ENCODE measurements around the gene TALDO1. TPM values are rescaled to one million over a fixed set of nuclear protein-coding genes. Genes with fewer than 3 reads are reported as not detected.
A peak's percentile ranks its signal among the peaks of the same experiment; 100 is the strongest.

The TALDO1 gene
- total RNA-seq, 1 experiment from 2014 or later = 314 TPM

DNA sequence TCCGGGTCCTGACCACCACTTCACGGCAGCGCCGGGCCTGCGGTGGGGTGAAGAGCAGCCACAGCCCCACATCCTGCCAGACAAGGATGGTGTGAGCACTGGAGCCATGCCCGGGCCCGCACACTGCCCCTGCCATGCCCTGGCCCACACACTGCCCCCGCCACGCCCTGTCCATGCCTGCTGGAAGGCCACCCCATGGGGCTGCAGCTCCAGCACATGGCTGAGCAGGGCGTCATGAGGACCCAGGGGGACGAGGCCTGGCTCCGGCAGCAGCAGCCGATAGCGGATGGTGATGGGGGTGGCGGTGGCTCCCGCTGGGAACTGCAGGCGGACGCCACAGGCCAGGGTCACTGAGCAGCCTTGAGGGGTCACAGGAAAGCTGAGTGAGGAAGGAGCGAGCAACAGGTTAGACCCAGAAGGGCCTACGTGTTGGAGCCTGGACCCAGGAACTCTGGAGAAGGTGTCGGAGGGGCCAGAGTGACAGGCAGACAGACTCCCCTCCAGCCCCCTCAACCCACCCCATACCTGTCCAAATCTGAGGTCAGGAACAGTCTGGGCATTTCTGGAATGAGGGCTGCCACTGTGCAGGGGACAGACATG, 54.9 kb downstream of the TALDO1 start (continued):
- TF ChIP-seq ZNF121 (CRISPR knock-in tag; IDR thresholded peaks at IDR 0.05) = no peak
- TF ChIP-seq OVOL2 (CRISPR knock-in tag; IDR thresholded peaks at IDR 0.05; ENCODE audit: borderline replicate concordance) = no peak

DNA sequence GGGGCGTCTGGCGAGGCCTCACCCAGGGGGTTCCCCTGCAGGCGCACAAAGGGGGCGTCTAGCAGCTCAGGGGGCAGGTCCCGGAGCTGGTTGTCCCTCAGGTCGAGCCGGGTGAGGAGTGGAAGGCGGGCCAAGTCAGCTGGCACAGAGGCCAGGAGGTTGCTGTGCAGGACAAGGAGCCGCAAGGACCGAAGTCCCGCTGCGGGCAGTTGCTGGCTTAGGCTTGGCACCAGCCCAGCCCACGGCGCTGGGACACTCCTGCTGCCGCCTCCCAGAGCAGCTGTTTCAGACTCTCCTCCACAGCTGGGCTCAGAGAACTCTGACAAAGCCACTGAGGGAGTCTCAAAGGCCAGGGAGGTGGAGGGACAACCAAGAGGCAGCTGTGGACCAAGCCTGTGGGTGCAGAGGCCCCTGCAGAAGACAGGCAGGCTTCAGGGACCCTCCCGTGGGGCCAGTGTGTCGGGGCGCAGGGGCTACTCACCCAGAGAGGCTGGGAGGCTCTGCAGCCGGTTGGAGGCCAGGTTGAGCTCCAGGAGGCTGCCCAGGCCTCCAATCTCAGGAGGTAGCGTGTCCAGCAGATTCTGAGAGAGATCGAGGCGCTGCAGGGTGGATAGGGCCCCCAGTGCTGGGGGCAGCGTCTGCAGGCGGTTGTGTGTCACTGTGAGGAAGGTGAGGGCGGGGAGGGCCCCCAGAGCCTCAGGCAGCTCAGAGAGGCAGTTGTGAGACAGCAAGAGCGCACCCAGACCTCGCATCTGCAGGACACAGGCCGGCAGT, 55.6 kb downstream of the TALDO1 start:
- DNase-seq (ENCODE audit: low spot score) (no peak), ATAC-seq (no peak)
- no peaks in the 10 kb centered on the region for H3K9me3 Mint-ChIP-seq
- TF ChIP-seq, protein P1, sequence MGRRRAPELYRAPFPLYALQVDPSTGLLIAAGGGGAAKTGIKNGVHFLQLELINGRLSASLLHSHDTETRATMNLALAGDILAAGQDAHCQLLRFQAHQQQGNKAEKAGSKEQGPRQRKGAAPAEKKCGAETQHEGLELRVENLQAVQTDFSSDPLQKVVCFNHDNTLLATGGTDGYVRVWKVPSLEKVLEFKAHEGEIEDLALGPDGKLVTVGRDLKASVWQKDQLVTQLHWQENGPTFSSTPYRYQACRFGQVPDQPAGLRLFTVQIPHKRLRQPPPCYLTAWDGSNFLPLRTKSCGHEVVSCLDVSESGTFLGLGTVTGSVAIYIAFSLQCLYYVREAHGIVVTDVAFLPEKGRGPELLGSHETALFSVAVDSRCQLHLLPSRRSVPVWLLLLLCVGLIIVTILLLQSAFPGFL (CRISPR knock-in tag; IDR thresholded peaks at IDR 0.05; ENCODE audit: borderline replicate concordance) = no peak
- TF ChIP-seq ZNF121 (CRISPR knock-in tag; IDR thresholded peaks at IDR 0.05) (no peak), MYBL2 (CRISPR knock-in tag; IDR thresholded peaks at IDR 0.05) (no peak), ZNF423 (CRISPR knock-in tag; IDR thresholded peaks at IDR 0.05) (no peak), NFE2L1 (CRISPR knock-in tag; IDR thresholded peaks at IDR 0.05) (no peak), CREM (CRISPR knock-in tag; IDR thresholded peaks at IDR 0.05) (no peak), NR2C2 (CRISPR knock-in tag; IDR thresholded peaks at IDR 0.05) (no peak), ZNF263 (CRISPR knock-in tag; IDR thresholded peaks at IDR 0.05; ENCODE audit: low read depth) (no peak), ZNF396 (CRISPR knock-in tag; IDR thresholded peaks at IDR 0.05; ENCODE audit: borderline replicate concordance) (no peak), GRHL2 (CRISPR knock-in tag; IDR thresholded peaks at IDR 0.05; ENCODE audit: insufficient replicate concordance, severe bottlenecking) (no peak), ESRRA (CRISPR knock-in tag; IDR thresholded peaks at IDR 0.05; ENCODE audit: borderline replicate concordance) (no peak), FOXP1 (CRISPR knock-in tag; IDR thresholded peaks at IDR 0.05; ENCODE audit: borderline replicate concordance) (no peak), ETV6 (CRISPR knock-in tag; IDR thresholded peaks at IDR 0.05) (no peak)
- TF ChIP-seq, protein P2, sequence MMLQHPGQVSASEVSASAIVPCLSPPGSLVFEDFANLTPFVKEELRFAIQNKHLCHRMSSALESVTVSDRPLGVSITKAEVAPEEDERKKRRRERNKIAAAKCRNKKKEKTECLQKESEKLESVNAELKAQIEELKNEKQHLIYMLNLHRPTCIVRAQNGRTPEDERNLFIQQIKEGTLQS (CRISPR knock-in tag; conservative IDR thresholded peaks at IDR 0.05) = no peak
- CTCF ChIA-PET = interaction anchor here (0.7 to 1.1 kb wide), 3 partner anchors 12 to 38 kb away, joined by 3 read pairs; no protein-coding TSS in a partner anchor
- 0 out of 2 replicates have a peak overlapping the region, but pooled peaks have one; percentile 14 for H3K4me3 Mint-ChIP-seq
- no peaks in the 10 kb centered on the region for H3K36me3 Mint-ChIP-seq
- POLR2A ChIA-PET = no interaction called here
- H3K4me1 Mint-ChIP-seq = peaks cover 13% of the 10 kb centered on the region
- H3K27me3 Mint-ChIP-seq (ENCODE audit: low read depth) = no peaks in the 10 kb centered on the region
- H3K27ac Mint-ChIP-seq = no peak overlapping the region

DNA sequence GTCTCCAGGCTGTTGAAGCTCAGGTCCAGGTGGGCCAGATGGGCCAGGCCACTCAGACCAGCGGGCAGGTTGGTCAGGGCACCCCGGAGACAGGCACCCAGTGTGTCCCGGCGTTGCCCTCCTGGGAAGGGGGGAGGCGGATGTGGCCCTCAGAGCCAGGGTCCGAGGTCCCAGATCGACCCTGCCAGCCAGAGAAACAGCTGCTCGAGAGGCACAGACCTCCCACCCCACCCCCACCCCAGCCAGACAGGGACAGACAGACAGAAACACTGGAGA, 56.1 kb downstream of the TALDO1 start:
- no peaks in the 10 kb centered on the region for H3K27me3 Mint-ChIP-seq (ENCODE audit: low read depth)
- peak overlapping the region; percentile 73; the same call in 1 of the 2 replicates for H3K4me3 Mint-ChIP-seq
- CTCF ChIA-PET = interaction anchor here (1.1 kb wide), 1 partner anchor 13 kb away, joined by 3 read pairs; no protein-coding TSS in a partner anchor
- no peaks in the 10 kb centered on the region for H3K36me3 Mint-ChIP-seq
- no peak for DNase-seq (ENCODE audit: low spot score)
- ATAC-seq = no peak
- H3K4me1 Mint-ChIP-seq = peaks cover 15% of the 10 kb centered on the region
- H3K27ac Mint-ChIP-seq = no peak overlapping the region
- no peaks in the 10 kb centered on the region for H3K9me3 Mint-ChIP-seq
- POLR2A ChIA-PET = interaction anchor here (1.1 kb wide), 1 partner anchor 13 kb away, joined by 4 read pairs; no protein-coding TSS in a partner anchor
- TF ChIP-seq NFE2L1 (CRISPR knock-in tag; IDR thresholded peaks at IDR 0.05) = no peak
- no peak for TF ChIP-seq ELF4 (CRISPR knock-in tag; IDR thresholded peaks at IDR 0.05; ENCODE audit: low read depth)
- TF ChIP-seq CREB1 (CRISPR knock-in tag; IDR thresholded peaks at IDR 0.05) = no peak
- TF ChIP-seq HMGA2 (CRISPR knock-in tag; IDR thresholded peaks at IDR 0.05) = no peak
- no peak for TF ChIP-seq ZNF121 (CRISPR knock-in tag; IDR thresholded peaks at IDR 0.05)
- TF ChIP-seq, protein P3, sequence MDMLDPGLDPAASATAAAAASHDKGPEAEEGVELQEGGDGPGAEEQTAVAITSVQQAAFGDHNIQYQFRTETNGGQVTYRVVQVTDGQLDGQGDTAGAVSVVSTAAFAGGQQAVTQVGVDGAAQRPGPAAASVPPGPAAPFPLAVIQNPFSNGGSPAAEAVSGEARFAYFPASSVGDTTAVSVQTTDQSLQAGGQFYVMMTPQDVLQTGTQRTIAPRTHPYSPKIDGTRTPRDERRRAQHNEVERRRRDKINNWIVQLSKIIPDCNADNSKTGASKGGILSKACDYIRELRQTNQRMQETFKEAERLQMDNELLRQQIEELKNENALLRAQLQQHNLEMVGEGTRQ (CRISPR knock-in tag; IDR thresholded peaks at IDR 0.05) = no peak
- TF ChIP-seq RELA (CRISPR knock-in tag; IDR thresholded peaks at IDR 0.05; ENCODE audit: borderline replicate concordance) = no peak
- no peak for TF ChIP-seq RORB (CRISPR knock-in tag; IDR thresholded peaks at IDR 0.05)
- no peak for TF ChIP-seq ZNF671 (CRISPR knock-in tag; IDR thresholded peaks at IDR 0.05)
- no peak for TF ChIP-seq ZNF232 (CRISPR knock-in tag; IDR thresholded peaks at IDR 0.05)
- TF ChIP-seq, protein P4, sequence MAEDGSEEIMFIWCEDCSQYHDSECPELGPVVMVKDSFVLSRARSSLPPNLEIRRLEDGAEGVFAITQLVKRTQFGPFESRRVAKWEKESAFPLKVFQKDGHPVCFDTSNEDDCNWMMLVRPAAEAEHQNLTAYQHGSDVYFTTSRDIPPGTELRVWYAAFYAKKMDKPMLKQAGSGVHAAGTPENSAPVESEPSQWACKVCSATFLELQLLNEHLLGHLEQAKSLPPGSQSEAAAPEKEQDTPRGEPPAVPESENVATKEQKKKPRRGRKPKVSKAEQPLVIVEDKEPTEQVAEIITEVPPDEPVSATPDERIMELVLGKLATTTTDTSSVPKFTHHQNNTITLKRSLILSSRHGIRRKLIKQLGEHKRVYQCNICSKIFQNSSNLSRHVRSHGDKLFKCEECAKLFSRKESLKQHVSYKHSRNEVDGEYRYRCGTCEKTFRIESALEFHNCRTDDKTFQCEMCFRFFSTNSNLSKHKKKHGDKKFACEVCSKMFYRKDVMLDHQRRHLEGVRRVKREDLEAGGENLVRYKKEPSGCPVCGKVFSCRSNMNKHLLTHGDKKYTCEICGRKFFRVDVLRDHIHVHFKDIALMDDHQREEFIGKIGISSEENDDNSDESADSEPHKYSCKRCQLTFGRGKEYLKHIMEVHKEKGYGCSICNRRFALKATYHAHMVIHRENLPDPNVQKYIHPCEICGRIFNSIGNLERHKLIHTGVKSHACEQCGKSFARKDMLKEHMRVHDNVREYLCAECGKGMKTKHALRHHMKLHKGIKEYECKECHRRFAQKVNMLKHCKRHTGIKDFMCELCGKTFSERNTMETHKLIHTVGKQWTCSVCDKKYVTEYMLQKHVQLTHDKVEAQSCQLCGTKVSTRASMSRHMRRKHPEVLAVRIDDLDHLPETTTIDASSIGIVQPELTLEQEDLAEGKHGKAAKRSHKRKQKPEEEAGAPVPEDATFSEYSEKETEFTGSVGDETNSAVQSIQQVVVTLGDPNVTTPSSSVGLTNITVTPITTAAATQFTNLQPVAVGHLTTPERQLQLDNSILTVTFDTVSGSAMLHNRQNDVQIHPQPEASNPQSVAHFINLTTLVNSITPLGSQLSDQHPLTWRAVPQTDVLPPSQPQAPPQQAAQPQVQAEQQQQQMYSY (CRISPR knock-in tag; IDR thresholded peaks at IDR 0.05) = no peak
- TF ChIP-seq GTF2I (CRISPR knock-in tag; conservative IDR thresholded peaks at IDR 0.05) = no peak
- TF ChIP-seq, protein P5, sequence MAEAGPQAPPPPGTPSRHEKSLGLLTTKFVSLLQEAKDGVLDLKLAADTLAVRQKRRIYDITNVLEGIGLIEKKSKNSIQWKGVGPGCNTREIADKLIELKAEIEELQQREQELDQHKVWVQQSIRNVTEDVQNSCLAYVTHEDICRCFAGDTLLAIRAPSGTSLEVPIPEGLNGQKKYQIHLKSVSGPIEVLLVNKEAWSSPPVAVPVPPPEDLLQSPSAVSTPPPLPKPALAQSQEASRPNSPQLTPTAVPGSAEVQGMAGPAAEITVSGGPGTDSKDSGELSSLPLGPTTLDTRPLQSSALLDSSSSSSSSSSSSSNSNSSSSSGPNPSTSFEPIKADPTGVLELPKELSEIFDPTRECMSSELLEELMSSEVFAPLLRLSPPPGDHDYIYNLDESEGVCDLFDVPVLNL (CRISPR knock-in tag; IDR thresholded peaks at IDR 0.05; ENCODE audit: borderline replicate concordance, low read depth) = no peak

Measured in WTC11 (cell line).